Umbilical cord (tissue), 2 donors: ENCODE results near the gene C5AR1. TPM values are rescaled to one million over a fixed set of nuclear protein-coding genes. Genes with fewer than 3 reads are reported as not detected.
"Not testable (repeated sequence)": the region's sequence is repeated elsewhere in the genome, so short reads cannot be mapped to it uniquely, and the experiment has no call there.

Experiments
- DNase-seq: peaks from one replicate; pipeline ENCODE4 v3.0.0-alpha.2; 2015; ENCODE audit warnings: low spot score
- total RNA-seq: library from RNA; depleted of rRNA; stranded (reverse); fragments of >200 nt; gene quantifications from one replicate; pipeline ENCODE4 v1.2.3, GENCODE V29; 2014; ENCODE audit warnings: low replicate concordance; ENCODE audit not compliant: insufficient read depth

The C5AR1 gene
- total RNA-seq, 1 donor from 2014 or later = 2.6 TPM

DNA sequence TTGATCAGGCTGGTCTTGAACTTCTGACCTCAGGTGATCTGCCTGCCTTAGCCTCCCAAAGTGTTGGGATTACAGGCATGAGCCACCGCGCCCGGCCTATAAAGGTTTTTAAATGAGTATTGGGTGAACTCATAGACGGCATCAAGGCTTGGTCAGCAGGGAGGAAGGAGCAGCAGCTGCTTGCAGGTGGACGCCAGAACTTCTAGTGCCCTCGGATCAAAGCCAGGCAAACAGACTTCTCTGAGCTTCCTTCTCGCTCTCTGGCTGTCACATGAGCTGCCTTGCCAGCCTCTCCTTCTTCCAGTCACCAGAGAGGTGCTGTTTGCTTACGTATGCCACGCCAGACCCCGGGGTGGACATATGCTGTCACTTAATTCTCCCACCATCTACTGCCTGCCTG is 55.8 kb downstream of the C5AR1 start:
- DNase-seq = not testable (repeated sequence)

DNA sequence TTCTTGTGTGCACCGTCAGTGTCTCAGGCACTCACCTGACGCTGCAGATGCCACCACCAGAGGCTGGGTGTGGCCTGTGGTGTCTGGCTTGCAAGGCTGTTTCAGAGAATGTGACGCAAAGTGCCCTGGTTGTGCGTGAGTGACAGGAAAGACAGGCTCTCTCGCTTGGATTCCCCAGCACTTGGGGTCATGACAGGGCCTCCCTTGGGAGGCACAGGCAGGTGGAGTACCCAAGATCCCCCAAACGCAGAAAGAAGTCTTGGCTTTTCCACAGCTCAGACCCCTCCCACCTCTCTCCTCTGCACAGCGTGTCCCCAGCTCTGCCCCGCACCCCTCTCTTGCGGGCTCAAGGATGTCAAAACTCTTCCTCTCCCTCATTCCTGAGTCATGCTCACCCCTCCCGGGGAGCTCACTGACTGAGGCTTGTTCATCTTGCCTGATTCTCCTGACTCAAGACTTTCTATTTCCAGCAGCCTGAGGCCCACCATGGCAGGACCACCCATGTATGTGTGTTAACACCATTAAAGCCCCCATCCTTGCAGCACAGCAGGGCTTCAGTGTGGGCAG is 60.5 kb downstream of the C5AR1 start:
- DNase-seq = peak; percentile 19

DNA sequence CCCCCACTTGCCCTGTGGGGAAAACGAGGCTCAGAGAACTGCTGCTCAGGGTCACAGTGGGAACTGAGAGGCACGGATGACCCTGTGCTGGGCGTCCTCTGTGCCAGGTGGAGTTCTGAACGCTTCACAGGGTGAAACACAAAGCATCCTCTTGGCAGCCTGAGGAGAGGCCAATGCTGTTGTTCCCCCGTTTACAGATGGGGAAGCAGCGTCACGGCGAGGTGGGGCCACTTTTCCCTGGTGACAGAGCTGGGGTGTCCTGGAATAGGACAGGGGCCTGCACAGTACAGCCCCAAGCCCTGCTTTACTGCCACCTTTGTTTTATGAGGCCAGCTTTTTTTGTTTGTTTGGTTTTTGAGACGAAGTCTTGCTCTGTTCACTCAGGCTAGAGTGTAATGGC is 61.6 kb downstream of the C5AR1 start:
- DNase-seq = no peak

Other genes starting within 250 kb of the C5AR1 start
- 9.4 TPM for gene ZC3H4, start 196.1 kb upstream of the C5AR1 start, total RNA-seq
- 52.5 TPM for gene SAE1, start 179.0 kb upstream of the C5AR1 start, total RNA-seq
- gene BBC3, start 78.7 kb upstream of the C5AR1 start, total RNA-seq = 1.2 TPM
- 4.6 TPM for gene CCDC9, start 53.3 kb upstream of the C5AR1 start, total RNA-seq
- gene INAFM1, start 35.0 kb upstream of the C5AR1 start, total RNA-seq = 1.2 TPM
- 5.5 TPM for gene C5AR2, start 22.3 kb downstream of the C5AR1 start, total RNA-seq
- gene DHX34, start 39.5 kb downstream of the C5AR1 start, total RNA-seq = 10.1 TPM
- 91.2 TPM for gene MEIS3, start 109.7 kb downstream of the C5AR1 start, total RNA-seq
- gene SLC8A2, start 162.0 kb downstream of the C5AR1 start, total RNA-seq = 4.8 TPM
- 4.1 TPM for gene KPTN, start 174.4 kb downstream of the C5AR1 start, total RNA-seq
- 22.4 TPM for gene NAPA, start 205.2 kb downstream of the C5AR1 start, total RNA-seq